HG03575 (cell line): ENCODE results near the gene TOPORS.
"Not testable (repeated sequence)": the region's sequence is repeated elsewhere in the genome, so short reads cannot be mapped to it uniquely, and the experiment has no call there.

Experiments used
- ATAC-seq: cut with Tn5 transposase; IDR thresholded peaks from one replicate; pipeline ENCODE4 v1.9.1; 2021; ENCODE audit not compliant: unreplicated experiment, insufficient number of reproducible peaks, low FRiP score; ENCODE audit errors: extremely low read depth

TOPORS gene

GRCh38 chr9:32571969-32572899 is 19.8 kb upstream of the TOPORS start:
- ATAC-seq = peak; percentile 91

GRCh38 chr9:32570262-32570661 is 17.9 kb upstream of the TOPORS start:
- ATAC-seq = no peak

- no peak for ATAC-seq
These were observed 14.4 kb upstream of the TOPORS start for GRCh38 chr9:32566770-32567169.

GRCh38 chr9:32565967-32566366 is 13.6 kb upstream of the TOPORS start:
- no peak for ATAC-seq

- no peak for ATAC-seq
These were observed 6.1 kb upstream of the TOPORS start for GRCh38 chr9:32558408-32558934.

- ATAC-seq = no peak
These were observed 2.2 kb upstream of the TOPORS start for GRCh38 chr9:32554591-32554990.

GRCh38 chr9:32554107-32554506 is 1.7 kb upstream of the TOPORS start:
- ATAC-seq = no peak

- ATAC-seq = no peak
These were observed 922 bp downstream of the TOPORS start for GRCh38 chr9:32551276-32552051.

- peak; percentile 36 for ATAC-seq
These were observed 1.7 kb downstream of the TOPORS start for GRCh38 chr9:32550562-32551275.

- ATAC-seq = no peak
These were observed 2.2 kb downstream of the TOPORS start for GRCh38 chr9:32550150-32550561.

- not testable (repeated sequence) for ATAC-seq
These were observed 4.2 kb downstream of the TOPORS start for GRCh38 chr9:32548213-32548612.

GRCh38 chr9:32545884-32546283 is 6.5 kb downstream of the TOPORS start:
- ATAC-seq = no peak

GRCh38 chr9:32543047-32543446 is 9.3 kb downstream of the TOPORS start:
- ATAC-seq = no peak

- ATAC-seq = no peak
These were observed 18.6 kb downstream of the TOPORS start for GRCh38 chr9:32533816-32534215.

- no peak for ATAC-seq
These were observed 19.1 kb downstream of the TOPORS start for GRCh38 chr9:32533336-32533735.

- ATAC-seq = peak; percentile 1
These were observed 25.7 kb downstream of the TOPORS start for GRCh38 chr9:32526707-32527048.

- ATAC-seq = peak; percentile 45
These were observed 26.2 kb downstream of the TOPORS start, which contains the start of gene RIGI for GRCh38 chr9:32526041-32526706. Gene RIGI (minus strand): TSS chr9:32526196. CDS start chr9:32526166, 30 bp downstream.

GRCh38 chr9:32525709-32526030 is 26.7 kb downstream of the TOPORS start:
- ATAC-seq = no peak
